Pancreas (tissue), 10 donors: Measurements from ENCODE around the gene ASCC3. TPM values are rescaled to one million over a fixed set of nuclear protein-coding genes. Genes with fewer than 3 reads are reported as not detected.

Source experiments
- ATAC-seq, 4 donors: fragments of 200-7000 bp; cut with Tn5 transposase; one replicate each; pipeline versions ENCODE4 v1.8.0 to v1.9.1; 2020; ENCODE audit warnings: mild to moderate bottlenecking in 4 of 4, moderate library complexity in 4 of 4
- DNase-seq, 6 donors: peaks; one replicate each; pipeline ENCODE4 v3.0.0-alpha.2; 2020
- FAIRE-seq: peaks from 2 replicates; lab custom pipeline; 2012; peaks lifted over from hg19 to GRCh38; lab: Jason Lieb, UNC
- H3K27ac ChIP-seq, 4 donors: fragments of 200-600 bp; sonication (generic); 1 replicate in 3 of 4; 2 replicates in 1 of 4; pipeline versions ENCODE4 v1.5.0 to v1.8.0; 2020
- H3K27me3 ChIP-seq, 4 donors: fragments of 200-600 bp; one replicate each; pipeline ENCODE4 v1.8.0; 2021
- H3K36me3 ChIP-seq, 3 donors: fragments of 200-600 bp; sonication (generic) in 1 of 3; one replicate each; pipeline versions ENCODE4 v1.5.0 to v1.8.0; 2020 to 2021
- H3K4me1 ChIP-seq, 3 donors: fragments of 200-600 bp; one replicate each; pipeline ENCODE4 v1.8.0; 2021
- H3K4me3 ChIP-seq, 4 donors: fragments of 200-600 bp; sonication (generic) in 2 of 4; one replicate each; pipeline versions ENCODE4 v1.5.0 to v1.8.0; 2020 to 2021
- H3K9me3 ChIP-seq, 4 donors: fragments of 200-600 bp; one replicate each; pipeline ENCODE4 v1.8.0; 2021
- CTCF ChIP-seq, 4 donors: fragments of 200-600 bp; sonication (generic) in 3 of 4; IDR thresholded peaks; one replicate each; pipeline versions ENCODE4 v1.5.0 to v1.8.0; 2021; ENCODE audit warnings: antibody characterized with exemption in 4 of 4
- WGBS, 2 donors: extraction: QIAGEN DNeasy Blood & Tissue Kit; methylation state at CpG; one replicate each; pipeline ENCODE4 v1.1.7; 2013; 5-methylcytosine and 5-hydroxymethylcytosine counted together
- intact Hi-C, 3 donors: fragments of 100-400 bp; cut with DNase I; formaldehyde crosslinking; loops; one replicate each; pipeline versions ENCODE4 v1.11.1 to v1.14.2; 2022
- polyA plus RNA-seq, 2 donors: library from polyadenylated mRNA; stranded (reverse); fragments of 200-250 nt; gene quantifications; one replicate each; pipeline ENCODE4 v1.2.3, GENCODE V29; 2013
- total RNA-seq, 6 donors: library from RNA; stranded (reverse); fragmentation: NEBNext Ultra II Directional in 4 of 6; extraction: Animal tissue kit (Norgen Biotek cat#: 25700) in 4 of 6; gene quantifications; one replicate each; pipeline versions ENCODE4 v1.2.1 to v1.2.4, GENCODE V29; 2021 to 2023
- donor health status: healthy with polysubstance abuse.
- donor health status: DM: no; HTN: no; CAD: no; lungs with moderate emphysema.
- donor health status: DM: no; HTN: no; CAD: no.
- donor health status: control.
- donor health status: control.
- donor health status: Bipolar disorder and iron deficiency.
- donor health status: DM: yes; HTN: yes; CAD: no.
- donor health status: DM: no; HTN: no; CAD: no.
- donor health status: DM: no; HTN: no; CAD: no.
- donor health status: DM: yes; HTN: yes; CAD: no.

Gene ASCC3
- total and polyA plus RNA-seq, 8 donors = 4.4 to 20.3 (median 13.4) TPM

- H3K9me3 ChIP-seq = no peaks in the 10 kb centered on the region
- DNase-seq = peak in 1 of 6 donors; percentile 66
These were observed 419.7 kb downstream of the ASCC3 start for GRCh38 chr6:100461278-100461916.

GRCh38 chr6:100460650-100461204, 420.4 kb downstream of the ASCC3 start:
- Histone ChIP-seq H3K4me3 (peak overlapping the region in 2 of 4 donors; percentile 44 to 53), H3K27ac (peak overlapping the region; percentile 27 to 94 (median 58)), H3K4me1 (no peaks in the 10 kb centered on the region), H3K27me3 (peaks cover 0 to 72% (median 20%) of the 10 kb centered on the region in 4 donors), H3K36me3 (no peaks in the 10 kb centered on the region), H3K9me3 (no peaks in the 10 kb centered on the region)
- TF ChIP-seq CTCF (IDR thresholded peaks at IDR 0.05) = peak in 3 of 4 donors; percentile 18 to 25 (median 24)
- no peak for ATAC-seq
- intact Hi-C loops = no loop called here
- FAIRE-seq = no peak
- 9 to 11% methylated on average over 9 of the region's 9 CpGs for WGBS, 2 donors
- DNase-seq = no peak

More at GRCh38 chr6:100461278-100461916, 419.7 kb downstream of the ASCC3 start:
- H3K4me1 ChIP-seq = no peaks in the 10 kb centered on the region
- peak overlapping the region; percentile 27 to 94 (median 58) for H3K27ac ChIP-seq
- H3K27me3 ChIP-seq = peaks cover 0 to 68% (median 20%) of the 10 kb centered on the region in 4 donors
- ATAC-seq = peak in 2 of 4 donors; percentile 8 to 13
- 6 to 7% methylated on average over 29 of the region's 29 CpGs for WGBS, 2 donors
- H3K4me3 ChIP-seq = peak overlapping the region in 2 of 4 donors; percentile 44 to 53
- TF ChIP-seq CTCF (IDR thresholded peaks at IDR 0.05) = no peak
- intact Hi-C loops = no loop called here
- FAIRE-seq = no peak
- no peaks in the 10 kb centered on the region for H3K36me3 ChIP-seq

- TF ChIP-seq CTCF (IDR thresholded peaks at IDR 0.05) = no peak
- Histone ChIP-seq H3K36me3 (no peaks in the 10 kb centered on the region), H3K9me3 (no peaks in the 10 kb centered on the region), H3K27ac (peak overlapping the region in 2 of 4 donors; percentile 35 to 94), H3K4me3 (peak overlapping the region in 2 of 4 donors; percentile 7 to 44), H3K27me3 (peaks cover 0 to 78% (median 22%) of the 10 kb centered on the region in 4 donors), H3K4me1 (no peaks in the 10 kb centered on the region)
- ATAC-seq (no peak), DNase-seq (no peak), FAIRE-seq (no peak)
- intact Hi-C loops = no loop called here
These were observed 421.4 kb downstream of the ASCC3 start for GRCh38 chr6:100459592-100460184.

- Histone ChIP-seq H3K27me3 (peaks cover 0 to 78% (median 20%) of the 10 kb centered on the region in 4 donors), H3K4me1 (no peaks in the 10 kb centered on the region), H3K4me3 (peak overlapping the region in 2 of 4 donors; percentile 24 to 27), H3K27ac (peak overlapping the region; percentile 76 to 94 (median 86)), H3K9me3 (no peaks in the 10 kb centered on the region), H3K36me3 (no peaks in the 10 kb centered on the region)
- DNase-seq (no peak), FAIRE-seq (no peak), ATAC-seq (no peak)
- TF ChIP-seq CTCF (IDR thresholded peaks at IDR 0.05) = no peak
- intact Hi-C loops = no loop called here
- 49 to 56% methylated on average over 10 of the region's 10 CpGs for WGBS, 2 donors
These were observed 422.1 kb downstream of the ASCC3 start for GRCh38 chr6:100458841-100459591.
